Heart left ventricle (tissue), 16 donors: ENCODE measurements around the gene NLRP8. TPM values are rescaled to one million over a fixed set of nuclear protein-coding genes. Genes with fewer than 3 reads are reported as not detected.

Source experiments
- ATAC-seq, 4 donors: fragments of 200-7000 bp; cut with Tn5 transposase; one replicate each; pipeline ENCODE4 v1.9.1; 2020 to 2022; ENCODE audit warnings: moderate library complexity in 4 of 4, mild to moderate bottlenecking in 3 of 4, moderate number of reproducible peaks in 1 of 4
- DNase-seq, 5 donors: peaks; one replicate each; pipeline ENCODE4 v3.0.0-alpha.2; 2020
- H3K27ac ChIP-seq, 12 donors: fragments of 200-600 bp; sonication (generic) in 4 of 12; one replicate each; pipeline versions ENCODE4 v1.5.0 to v1.8.0; 2016 to 2022; ENCODE audit warnings: mild to moderate bottlenecking in 2 of 12
- H3K27me3 ChIP-seq, 9 donors: fragments of 200-600 bp; sonication (generic) in 2 of 9; one replicate each; pipeline versions ENCODE4 v1.5.1 to v1.8.0; 2016 to 2022; ENCODE audit warnings: mild to moderate bottlenecking in 3 of 9
- H3K36me3 ChIP-seq, 9 donors: fragments of 200-600 bp; sonication (generic) in 2 of 9; one replicate each; pipeline versions ENCODE4 v1.5.0 to v1.8.0; 2018 to 2022; ENCODE audit warnings: mild to moderate bottlenecking in 2 of 9
- H3K4me1 ChIP-seq, 12 donors: fragments of 200-600 bp; sonication (generic) in 4 of 12; one replicate each; pipeline versions ENCODE4 v1.5.0 to v1.8.0; 2016 to 2022; ENCODE audit warnings: mild to moderate bottlenecking in 3 of 12
- H3K4me3 ChIP-seq, 12 donors: fragments of 200-600 bp; sonication (generic) in 4 of 12; one replicate each; pipeline versions ENCODE4 v1.5.0 to v1.8.0; 2017 to 2022; ENCODE audit warnings: mild to moderate bottlenecking in 9 of 12, moderate library complexity in 4 of 12
- H3K9me3 ChIP-seq, 12 donors: fragments of 200-600 bp; sonication (generic) in 4 of 12; one replicate each; pipeline versions ENCODE4 v1.5.0 to v1.8.0; 2016 to 2022; ENCODE audit warnings: mild to moderate bottlenecking in 1 of 12
- POLR2A ChIP-seq, 2 donors: fragments of 450-650 bp; IDR thresholded peaks; one replicate each; pipeline ENCODE4 v1.6.1; 2017; ENCODE audit warnings: antibody characterized with exemption in 2 of 2, mild to moderate bottlenecking in 2 of 2, moderate library complexity in 2 of 2
- WGBS, 4 donors: extraction: QIAGEN DNeasy Blood & Tissue Kit in 2 of 4; methylation state at CpG; one replicate each; pipeline versions ENCODE4 v1.1.5 to v1.1.7; 2013 to 2018; 5-methylcytosine and 5-hydroxymethylcytosine counted together
- intact Hi-C, 10 donors: fragments of 100-400 bp; cut with DNase I; formaldehyde crosslinking; loops; one replicate each; pipeline versions ENCODE4 v1.11.1 to v1.14.2; 2022
- polyA plus RNA-seq, 2 donors: library from polyadenylated mRNA; stranded (reverse); fragments of 200-250 nt; gene quantifications; one replicate each; pipeline ENCODE4 v1.2.3, GENCODE V29; 2013
- total RNA-seq, 9 donors: library from RNA; depleted of rRNA in 2 of 9; stranded (reverse); fragments of >200 nt in 2 of 9; fragmentation: NEBNext Ultra II Directional in 3 of 9; extraction: Animal tissue kit (Norgen Biotek cat#: 25700) in 3 of 9; gene quantifications; one replicate each; pipeline versions ENCODE4 v1.1.0 to v1.2.4, GENCODE V29; 2016 to 2023
- TF ChIP-seq, protein P1 (sequence below), 12 donors: fragments of 200-600 bp; sonication (generic) in 4 of 12; IDR thresholded peaks; one replicate each; pipeline versions ENCODE4 v1.5.0 to v1.8.0; 2018 to 2022; ENCODE audit warnings: antibody characterized with exemption in 12 of 12, mild to moderate bottlenecking in 5 of 12
- donor health status: ischemic (EF 13 %, LVEDD 7.1; RV severe dilation, severe dysfunction).
- donor health status: healthy with polysubstance abuse.
- donor health status: DM: no; HTN: yes; CAD: no.
- donor health status: DM: no; HTN: no; CAD: no.
- donor health status: ischemic (EF 25% LVEDD 6.9; RV normal size, moderate dysfunction).
- donor health status: ischemic (EF 25% LVEDD 5.7; RV mildly dilated, moderate dysfunction).
- donor health status: healthy.
- donor health status: DM: yes; HTN: yes; CAD: no.
- donor health status: ischemic (EF 35%, LVEDD 5.7; RV mildly dilated, moderate dysfunction).
- donor health status: nonischemic (EF 11% LVEDD 7.7; RV severe dilation, severe dysfunction).
- donor health status: DM: yes; HTN: yes; CAD: no.
- donor health status: PGD.
- donor health status: ischemic (EF 29% LVEDD 5.4; RV normal size, mild dysfunction).
- donor health status: nonischemic (EF 23%, LVEDD 6.1; RV moderate dilation, normal function).

Gene NLRP8
- total and polyA plus RNA-seq, 11 donors, result not detected

GRCh38 chr19:55973982-55974381, 26.4 kb downstream of the NLRP8 start:
- no peak for ATAC-seq
- intact Hi-C loops, result no loop called here
- Histone ChIP-seq H3K36me3 (no peaks in the 10 kb centered on the region), H3K4me3 (no peak overlapping the region), H3K9me3 (peaks cover 0 to 17% (median 3%) of the 10 kb centered on the region in 12 donors), H3K27me3 (peaks cover 0 to 9% (median 0%) of the 10 kb centered on the region in 9 donors), H3K4me1 (no peaks in the 10 kb centered on the region), H3K27ac (no peak overlapping the region)
- WGBS, 4 donors, result 39 to 47% (median 43%) methylated on average over 3 of the region's 3 CpGs
- no peak for DNase-seq
- TF ChIP-seq, protein P1, sequence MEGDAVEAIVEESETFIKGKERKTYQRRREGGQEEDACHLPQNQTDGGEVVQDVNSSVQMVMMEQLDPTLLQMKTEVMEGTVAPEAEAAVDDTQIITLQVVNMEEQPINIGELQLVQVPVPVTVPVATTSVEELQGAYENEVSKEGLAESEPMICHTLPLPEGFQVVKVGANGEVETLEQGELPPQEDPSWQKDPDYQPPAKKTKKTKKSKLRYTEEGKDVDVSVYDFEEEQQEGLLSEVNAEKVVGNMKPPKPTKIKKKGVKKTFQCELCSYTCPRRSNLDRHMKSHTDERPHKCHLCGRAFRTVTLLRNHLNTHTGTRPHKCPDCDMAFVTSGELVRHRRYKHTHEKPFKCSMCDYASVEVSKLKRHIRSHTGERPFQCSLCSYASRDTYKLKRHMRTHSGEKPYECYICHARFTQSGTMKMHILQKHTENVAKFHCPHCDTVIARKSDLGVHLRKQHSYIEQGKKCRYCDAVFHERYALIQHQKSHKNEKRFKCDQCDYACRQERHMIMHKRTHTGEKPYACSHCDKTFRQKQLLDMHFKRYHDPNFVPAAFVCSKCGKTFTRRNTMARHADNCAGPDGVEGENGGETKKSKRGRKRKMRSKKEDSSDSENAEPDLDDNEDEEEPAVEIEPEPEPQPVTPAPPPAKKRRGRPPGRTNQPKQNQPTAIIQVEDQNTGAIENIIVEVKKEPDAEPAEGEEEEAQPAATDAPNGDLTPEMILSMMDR (IDR thresholded peaks at IDR 0.05), result no peak

DNA sequence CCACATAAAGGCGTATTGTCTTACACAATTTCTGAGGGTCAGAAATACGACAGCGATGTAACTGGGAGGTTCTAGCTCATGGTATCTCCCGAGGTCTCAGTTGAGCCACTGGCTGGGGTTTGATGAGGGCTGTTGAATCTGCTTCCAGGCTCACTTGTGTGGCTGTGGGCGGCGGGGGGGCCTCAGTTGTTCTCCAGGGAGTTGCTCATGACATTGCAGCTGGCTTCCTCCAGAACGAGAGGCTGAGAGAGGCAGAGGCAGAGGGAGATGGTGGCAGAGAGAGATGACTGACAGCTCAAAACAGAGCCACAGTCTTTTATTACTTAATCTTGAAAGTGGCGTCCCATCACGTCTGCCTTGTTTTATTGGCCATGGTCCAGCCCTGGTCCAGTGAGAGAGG, 32.8 kb downstream of the NLRP8 start:
- no peak for ATAC-seq

DNA sequence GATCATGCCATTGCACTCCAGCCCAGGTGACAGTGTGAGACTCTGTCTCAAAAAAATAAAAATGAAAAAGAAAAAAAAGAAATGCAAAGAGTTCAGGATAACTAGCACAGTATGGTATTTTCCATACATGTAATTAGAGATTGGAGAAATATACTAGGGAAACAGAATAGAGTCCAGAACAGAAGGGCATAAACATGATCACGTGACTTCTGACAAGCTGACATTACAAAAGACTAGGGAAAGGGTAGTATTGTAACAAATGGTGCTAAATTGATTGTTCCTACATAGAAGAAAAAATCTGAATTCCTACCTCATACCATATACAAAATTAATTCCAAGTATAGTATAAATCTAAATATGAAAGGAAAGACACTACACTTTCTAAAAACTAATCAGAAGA, 37.6 kb downstream of the NLRP8 start:
- H3K27ac ChIP-seq, result no peak overlapping the region
- H3K27me3 ChIP-seq, result peaks cover 0 to 9% (median 0%) of the 10 kb centered on the region in 9 donors
- WGBS, 4 donors, result 63 to 69% (median 66%) methylated on average over 1 of the region's 1 CpG
- no peaks in the 10 kb centered on the region for H3K4me1 ChIP-seq
- no peak for ATAC-seq
- TF ChIP-seq, protein P1 (IDR thresholded peaks at IDR 0.05), result no peak
- TF ChIP-seq POLR2A (IDR thresholded peaks at IDR 0.05), result no peak
- H3K4me3 ChIP-seq, result no peak overlapping the region
- intact Hi-C loops, result no loop called here
- H3K36me3 ChIP-seq, result no peaks in the 10 kb centered on the region
- DNase-seq, result no peak
- H3K9me3 ChIP-seq, result peaks cover 0 to 4% (median 0%) of the 10 kb centered on the region in 12 donors

More for the DNA sequence above, 32.8 kb downstream of the NLRP8 start:
- peaks cover 0 to 7% (median 0%) of the 10 kb centered on the region in 12 donors for H3K9me3 ChIP-seq
- no peaks in the 10 kb centered on the region for H3K36me3 ChIP-seq
- no peaks in the 10 kb centered on the region for H3K4me1 ChIP-seq
- peaks cover 0 to 9% (median 0%) of the 10 kb centered on the region in 9 donors for H3K27me3 ChIP-seq
- intact Hi-C loops, result no loop called here
- no peak for TF ChIP-seq POLR2A (IDR thresholded peaks at IDR 0.05)
- TF ChIP-seq, protein P1 (IDR thresholded peaks at IDR 0.05), result no peak
- DNase-seq, result no peak
- H3K27ac ChIP-seq, result no peak overlapping the region
- no peak overlapping the region for H3K4me3 ChIP-seq
- WGBS, 4 donors, result 69 to 76% (median 72%) methylated on average over 8 to 9 of the region's 9 CpGs

GRCh38 chr19:55986487-55986886, 38.9 kb downstream of the NLRP8 start, which contains the start of gene NLRP5:
Gene NLRP5, plus strand, starts transcription at chr19:55986775.
- Histone ChIP-seq H3K4me1 (no peaks in the 10 kb centered on the region), H3K27ac (no peak within 1 kb of the TSS), H3K4me3 (no peak within 1 kb of the TSS), H3K27me3 (no peaks in the 10 kb centered on the region), H3K9me3 (peaks cover 0 to 4% (median 0%) of the 10 kb centered on the region in 12 donors), H3K36me3 (no peaks in the 10 kb centered on the region)
- DNase-seq, result no peak
- intact Hi-C loops, result no loop called here
- WGBS, 4 donors, result 39 to 53% (median 41%) methylated on average over 8 to 10 of the region's 10 CpGs
- TF ChIP-seq, protein P1 (IDR thresholded peaks at IDR 0.05), result no peak
- no peak for TF ChIP-seq POLR2A (IDR thresholded peaks at IDR 0.05)
- no peak for ATAC-seq
